GM12865 (cell line): Measurements from ENCODE around the gene IDUA.
"Not testable (repeated sequence)": the region's sequence is repeated elsewhere in the genome, so short reads cannot be mapped to it uniquely, and the experiment has no call there.

Experiments used
- DNase-seq: peaks from one replicate; pipeline ENCODE4 v3.0.0; 2010; ENCODE audit warnings: low read depth
- H3K4me3 ChIP-seq: 2 replicates; pipeline ENCODE4 v1.5.1; 2011; ENCODE audit warnings: mild to moderate bottlenecking, low read depth, low read length, control low read depth
- CTCF ChIP-seq: IDR thresholded peaks from 2 replicates; pipeline ENCODE4 v1.5.1; 2011; ENCODE audit warnings: low read length, control low read depth, low read depth, inconsistent platforms; ENCODE audit not compliant: insufficient read depth; ENCODE audit errors: missing control alignments

Gene IDUA

GRCh38 chr4:1053080-1053661, 66.3 kb downstream of the IDUA start:
- TF ChIP-seq CTCF, result no peak
- no peak overlapping the region for H3K4me3 ChIP-seq
- DNase-seq, result no peak

DNA sequence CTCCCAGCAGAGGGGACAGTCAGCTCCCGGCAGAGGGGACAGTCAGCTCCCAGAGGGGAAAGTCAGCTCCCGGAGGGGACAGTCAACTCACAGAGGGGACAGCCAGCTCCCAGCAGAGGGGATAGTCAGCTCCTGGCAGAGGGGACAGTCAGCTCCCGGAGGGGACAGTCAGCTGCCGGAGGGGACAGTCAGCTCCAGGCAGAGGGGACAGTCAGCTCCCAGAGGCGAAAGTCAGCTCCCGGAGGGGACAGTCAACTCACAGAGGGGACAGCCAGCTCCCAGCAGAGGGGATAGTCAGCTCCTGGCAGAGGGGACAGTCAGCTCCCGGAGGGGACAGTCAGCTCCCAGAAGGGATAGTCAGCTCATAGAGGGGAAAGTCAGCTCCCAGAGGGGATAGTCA, 67.0 kb downstream of the IDUA start:
- H3K4me3 ChIP-seq, DNase-seq: not testable (repeated sequence)
